Activated CD4-positive, CD25-positive, alpha-beta regulatory T cell treated with anti-CD3 and anti-CD28 coated beads, Interleukin-2, amount 50 U/mL, for 72 hours (primary cell): ENCODE data around the gene VPS16.

Source experiments
- DNase-seq: peaks from one replicate; pipeline ENCODE4 v3.0.0; 2021

Gene VPS16

DNA sequence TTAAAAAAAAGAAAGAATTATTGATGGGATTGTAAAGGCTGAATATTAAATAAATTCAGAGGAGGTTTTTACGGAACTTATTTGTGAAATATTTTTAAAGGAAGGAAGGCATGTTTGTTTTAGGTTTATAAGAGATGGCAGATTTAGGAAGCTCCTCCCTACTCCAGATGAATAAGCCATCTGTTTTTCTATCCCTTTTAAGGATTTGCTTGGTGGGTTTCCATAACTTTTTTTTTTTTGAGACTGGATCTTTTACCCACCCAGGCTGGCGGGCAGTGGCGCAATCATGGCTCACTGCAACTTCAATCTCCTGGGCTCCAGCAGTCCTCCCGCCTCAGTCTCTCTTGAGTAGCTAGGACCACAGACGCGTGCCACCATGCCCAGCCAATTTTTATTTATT lies 63.1 kb downstream of the VPS16 start:
- no peak for DNase-seq

DNA sequence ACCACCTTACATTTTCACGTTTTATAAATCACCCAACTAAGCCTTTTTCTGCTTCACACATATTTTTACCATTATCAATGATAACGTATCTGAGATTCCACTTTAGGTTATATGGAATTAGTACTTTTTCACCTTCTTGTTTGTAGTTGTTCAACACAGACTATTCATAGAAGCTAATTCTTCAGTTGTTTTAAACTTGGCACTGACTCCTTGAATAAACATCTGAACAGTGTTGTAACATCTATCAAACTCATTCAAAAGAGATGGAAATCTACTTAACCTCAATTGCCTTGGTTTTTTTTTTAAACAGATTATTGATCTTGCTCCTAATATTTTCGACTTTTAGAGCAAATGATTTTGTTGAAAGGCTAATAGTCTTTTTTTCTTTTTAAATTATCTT lies 67.0 kb downstream of the VPS16 start:
- DNase-seq, result no peak

DNA sequence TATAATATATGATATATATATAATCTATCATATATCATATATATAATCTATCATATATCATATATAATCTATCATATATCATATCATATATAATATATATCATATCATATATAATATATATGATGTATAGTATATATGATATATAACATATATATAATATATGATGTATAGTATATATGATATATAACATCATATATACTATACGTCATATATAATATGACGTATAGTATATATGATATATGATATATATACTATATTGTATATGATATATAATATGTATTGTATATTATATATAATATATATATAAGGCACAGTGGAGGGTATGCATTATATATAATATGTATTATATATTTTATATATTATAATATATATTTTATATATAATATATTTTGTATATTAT lies 69.4 kb downstream of the VPS16 start:
- no peak for DNase-seq

DNA sequence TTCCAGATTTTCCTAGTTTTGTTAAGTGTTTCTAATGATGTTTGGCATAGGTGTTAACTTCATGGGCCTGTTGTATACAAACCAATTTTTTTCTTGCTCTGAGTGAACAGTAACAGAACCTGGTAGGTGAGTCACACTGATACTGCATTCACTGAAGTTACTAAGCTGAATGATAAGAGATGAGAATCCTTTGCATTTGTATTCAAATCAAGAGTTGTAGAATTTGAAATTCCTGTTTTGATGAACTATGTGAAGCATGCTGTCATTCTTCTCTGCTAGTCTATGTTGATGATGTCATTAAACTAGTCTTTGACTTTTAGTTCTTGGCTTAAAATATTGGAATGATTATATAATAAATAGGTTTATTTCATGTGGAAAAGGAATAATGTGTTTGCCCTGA lies 70.7 kb downstream of the VPS16 start:
- no peak for DNase-seq

DNA sequence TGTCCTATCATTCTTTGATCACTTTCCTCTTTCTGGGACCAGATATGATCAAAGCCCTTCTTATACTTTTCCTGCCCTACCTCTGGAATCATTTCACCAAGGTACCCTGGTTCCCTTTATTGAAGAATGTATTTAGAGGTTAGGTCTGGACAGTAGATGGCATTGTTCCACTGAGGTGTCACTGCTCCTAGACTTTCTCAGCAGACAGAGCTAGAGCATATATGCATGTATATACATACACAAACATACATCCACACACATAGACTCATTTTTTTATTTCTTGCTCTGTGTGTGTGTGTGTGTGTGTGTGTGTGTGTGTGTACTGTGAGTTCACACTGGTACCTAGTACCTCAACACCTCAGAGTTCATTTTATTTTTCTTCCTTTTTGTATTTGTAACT lies 73.6 kb downstream of the VPS16 start:
- DNase-seq, result no peak
